Liver (tissue), 9 donors: ENCODE data around the gene KCNMA1. TPM values are rescaled to one million over a fixed set of nuclear protein-coding genes. Genes with fewer than 3 reads are reported as not detected.

Source experiments
- DNase-seq: peaks from one replicate; pipeline ENCODE4 v3.0.0-alpha.2; 2017; ENCODE audit warnings: low spot score
- H3K27ac ChIP-seq, 2 donors: one replicate each; pipeline ENCODE4 v1.7.0; 2013; ENCODE audit warnings: inconsistent platforms in 2 of 2, low read length in 2 of 2, control low read depth in 1 of 2, low read depth in 1 of 2, mild to moderate bottlenecking in 1 of 2
- H3K27me3 ChIP-seq, 4 donors: one replicate each; pipeline versions ENCODE4 v1.6.1 to v1.7.0; 2013; ENCODE audit warnings: low read length in 3 of 4, inconsistent platforms in 1 of 4, mild to moderate bottlenecking in 1 of 4, moderate library complexity in 1 of 4; ENCODE audit not compliant: control insufficient read depth in 4 of 4, insufficient read depth in 4 of 4
- H3K36me3 ChIP-seq, 4 donors: one replicate each; pipeline versions ENCODE4 v1.6.1 to v1.7.0; 2013; ENCODE audit warnings: low read length in 3 of 4, mild to moderate bottlenecking in 3 of 4, low read depth in 1 of 4, moderate library complexity in 1 of 4; ENCODE audit not compliant: control insufficient read depth in 4 of 4, insufficient read depth in 3 of 4
- H3K4me1 ChIP-seq, 4 donors: one replicate each; pipeline versions ENCODE4 v1.6.1 to v1.7.0; 2013; ENCODE audit warnings: low read length in 3 of 4, mild to moderate bottlenecking in 3 of 4, moderate library complexity in 1 of 4; ENCODE audit not compliant: control insufficient read depth in 4 of 4, insufficient read depth in 4 of 4
- H3K4me3 ChIP-seq, 3 donors: one replicate each; pipeline versions ENCODE4 v1.6.1 to v1.7.0; 2013; ENCODE audit warnings: low read length in 3 of 3, control low read depth in 1 of 3, low read depth in 1 of 3, mild to moderate bottlenecking in 1 of 3
- H3K9ac ChIP-seq, 2 donors: one replicate each; pipeline ENCODE4 v1.7.0; 2013; ENCODE audit warnings: low read length in 2 of 2, mild to moderate bottlenecking in 2 of 2, moderate library complexity in 2 of 2, control low read depth in 1 of 2, low read depth in 1 of 2
- H3K9me3 ChIP-seq, 4 donors: one replicate each; pipeline versions ENCODE4 v1.6.1 to v1.7.0; 2013; ENCODE audit warnings: low read length in 3 of 4; ENCODE audit not compliant: control insufficient read depth in 4 of 4
- CTCF ChIP-seq: fragments of 150-350 bp; IDR thresholded peaks from 2 replicates; pipeline ENCODE4 v1.5.1; 2017; ENCODE audit warnings: improper control_type of control experiment, low read depth, low read length; ENCODE audit not compliant: missing input control
- EGR1 ChIP-seq, 2 donors: IDR thresholded peaks; 2 replicates each; pipeline ENCODE4 v1.6.1; 2016 to 2018; ENCODE audit warnings: antibody characterized with exemption in 2 of 2, low read depth in 2 of 2
- FOXA1 ChIP-seq: IDR thresholded peaks from 2 replicates; pipeline ENCODE4 v1.6.1; 2016; ENCODE audit warnings: antibody characterized with exemption
- FOXA2 ChIP-seq: IDR thresholded peaks from 2 replicates; pipeline ENCODE4 v1.6.1; 2016; ENCODE audit warnings: antibody characterized with exemption
- GABPA ChIP-seq, 2 donors: IDR thresholded peaks in 1 of 2; conservative IDR thresholded peaks in 1 of 2; 2 replicates each; pipeline ENCODE4 v1.6.1; 2016; ENCODE audit warnings: antibody characterized with exemption in 2 of 2, mild to moderate bottlenecking in 1 of 2, moderate library complexity in 1 of 2
- HNF4A ChIP-seq, 2 donors: conservative IDR thresholded peaks; 2 replicates each; pipeline ENCODE4 v1.6.1; 2016; ENCODE audit warnings: antibody characterized with exemption in 2 of 2, mild to moderate bottlenecking in 2 of 2
- HNF4G ChIP-seq: IDR thresholded peaks from 2 replicates; pipeline ENCODE4 v1.6.1; 2016; ENCODE audit warnings: antibody characterized with exemption
- JUND ChIP-seq, 2 donors: IDR thresholded peaks; 2 replicates each; pipeline ENCODE4 v1.6.1; 2016; ENCODE audit warnings: antibody characterized with exemption in 2 of 2
- MAX ChIP-seq: IDR thresholded peaks from 2 replicates; pipeline ENCODE4 v1.6.1; 2016; ENCODE audit warnings: antibody characterized with exemption
- NR2F2 ChIP-seq: IDR thresholded peaks from 2 replicates; pipeline ENCODE4 v1.6.1; 2016; ENCODE audit warnings: antibody characterized with exemption
- RAD21 ChIP-seq, 2 donors: IDR thresholded peaks; 2 replicates each; pipeline ENCODE4 v1.6.1; 2016; ENCODE audit warnings: antibody characterized with exemption in 2 of 2, mild to moderate bottlenecking in 2 of 2
- REST ChIP-seq: IDR thresholded peaks from 2 replicates; pipeline ENCODE4 v1.6.1; 2016; ENCODE audit warnings: antibody characterized with exemption, mild to moderate bottlenecking
- RXRA ChIP-seq, 2 donors: IDR thresholded peaks; 2 replicates each; pipeline ENCODE4 v1.6.1; 2017 to 2018; ENCODE audit warnings: antibody characterized with exemption in 2 of 2, mild to moderate bottlenecking in 1 of 2
- SP1 ChIP-seq: IDR thresholded peaks from 2 replicates; pipeline ENCODE4 v1.6.1; 2018; ENCODE audit warnings: antibody characterized with exemption, mild to moderate bottlenecking
- TAF1 ChIP-seq: conservative IDR thresholded peaks from 2 replicates; pipeline ENCODE4 v1.6.1; 2016; ENCODE audit warnings: antibody characterized with exemption, mild to moderate bottlenecking
- YY1 ChIP-seq: IDR thresholded peaks from 2 replicates; pipeline ENCODE4 v1.6.1; 2016; ENCODE audit warnings: antibody characterized with exemption, mild to moderate bottlenecking
- ZBTB33 ChIP-seq: IDR thresholded peaks from 2 replicates; pipeline ENCODE4 v1.6.1; 2016; ENCODE audit warnings: antibody characterized with exemption
- WGBS: extraction: QIAGEN DNeasy Blood & Tissue Kit; methylation state at CpG from one replicate; pipeline ENCODE4 v1.1.7; 2013; 5-methylcytosine and 5-hydroxymethylcytosine counted together
- polyA plus RNA-seq, 2 donors: library from polyadenylated mRNA; stranded (reverse) in 1 of 2; unstranded in 1 of 2; fragments of 200-250 nt in 1 of 2; fragments of >200 nt in 1 of 2; fragmentation: Nextera tagmentation in 1 of 2; extraction: Ambion mirVana in 1 of 2; gene quantifications; one replicate each; pipeline versions ENCODE4 v1.2.1 to v1.2.3, GENCODE V29; 2013 to 2015
- total RNA-seq, 2 donors: library from RNA; depleted of rRNA; stranded (reverse); fragments of >200 nt; gene quantifications; one replicate each; pipeline ENCODE4 v1.2.3, GENCODE V29; 2014
- TF ChIP-seq, protein P1 (sequence below): IDR thresholded peaks from 2 replicates; pipeline ENCODE4 v1.6.1; 2016; ENCODE audit warnings: antibody characterized with exemption
- donor health status: healthy.
- donor health status: healthy.
- donor health status: healthy.
- donor health status: healthy.
- donor health status: healthy.

Gene KCNMA1
- total and polyA plus RNA-seq, 4 donors = 2.5 to 9.7 (median 4.7) TPM

- TF ChIP-seq MAX (no peak), SP1 (no peak), FOXA2 (no peak), RAD21 (IDR thresholded peaks at IDR 0.05) (no peak), FOXA1 (no peak), NR2F2 (no peak), YY1 (no peak), JUND (IDR thresholded peaks at IDR 0.05) (no peak), RXRA (IDR thresholded peaks at IDR 0.05) (no peak), TAF1 (no peak), HNF4G (no peak), ZBTB33 (no peak), EGR1 (IDR thresholded peaks at IDR 0.05; ENCODE audit: low read depth in 2 of 2) (no peak), HNF4A (conservative IDR thresholded peaks at IDR 0.05) (no peak), CTCF (no peak), REST (no peak), GABPA (IDR thresholded peaks at IDR 0.05 in 1 of 2, conservative IDR thresholded peaks at IDR 0.05 in 1 of 2) (no peak)
- TF ChIP-seq, protein P1, sequence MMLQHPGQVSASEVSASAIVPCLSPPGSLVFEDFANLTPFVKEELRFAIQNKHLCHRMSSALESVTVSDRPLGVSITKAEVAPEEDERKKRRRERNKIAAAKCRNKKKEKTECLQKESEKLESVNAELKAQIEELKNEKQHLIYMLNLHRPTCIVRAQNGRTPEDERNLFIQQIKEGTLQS = no peak
- Histone ChIP-seq H3K9me3 (no peaks in the 10 kb centered on the region), H3K4me3 (no peak overlapping the region), H3K27ac (no peak overlapping the region), H3K36me3 (no peaks in the 10 kb centered on the region), H3K9ac (no peak overlapping the region), H3K27me3 (no peaks in the 10 kb centered on the region), H3K4me1 (peaks cover 5 to 16% (median 15%) of the 10 kb centered on the region in 4 donors)
- DNase-seq = no peak
- WGBS = 92% methylated on average over 13 of the region's 13 CpGs
These were observed 99.8 kb downstream of the KCNMA1 start for GRCh38 chr10:77537720-77538373.
